ENCODE results near the gene NCOA6. TPM values are rescaled to one million over a fixed set of nuclear protein-coding genes. Genes with fewer than 3 reads are reported as not detected.

Gene NCOA6
- total and polyA plus RNA-seq, 2 donors from 2014 or later: 28.1 to 30.8 TPM

DNA sequence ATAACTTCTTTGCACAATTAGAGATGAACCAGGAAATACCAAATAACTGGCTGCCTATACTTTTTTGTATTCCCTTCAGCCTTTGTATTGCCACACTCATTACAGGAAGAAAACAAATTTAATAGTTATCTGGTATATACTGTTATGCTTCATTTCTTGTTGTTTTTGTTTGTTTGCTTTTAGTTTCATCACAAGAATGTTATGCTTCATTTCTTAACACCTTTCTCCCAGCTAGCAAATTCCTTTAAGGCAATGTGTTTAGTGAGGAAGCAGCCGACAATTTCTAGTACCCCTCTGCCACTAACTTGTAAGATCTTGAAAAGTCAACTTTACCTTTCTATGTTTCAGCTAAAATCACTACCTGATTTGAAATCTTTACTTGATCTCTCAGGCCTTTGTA is 1.4 kb downstream of the NCOA6 start:
- Histone ChIP-seq H3K4me3 (ENCODE audit: low read length in 3 of 3) (peak overlapping the region; percentile 96 to 97 (median 97)), H3K27me3 (ENCODE audit: control insufficient read depth, insufficient read depth, low read length) (no peaks in the 10 kb centered on the region), H3K27ac (ENCODE audit: low read depth in 2 of 2, low read length in 2 of 2) (peak overlapping the region; percentile 81 to 87), H3K9ac (ENCODE audit: low read length in 3 of 3) (peak overlapping the region; percentile 93 to 95 (median 94)), H3K36me3 (ENCODE audit: control insufficient read depth in 2 of 3, insufficient read depth in 3 of 3, low read length in 3 of 3) (peaks cover 0 to 5% (median 0%) of the 10 kb centered on the region in 3 donors), H3K9me3 (ENCODE audit: control insufficient read depth in 2 of 3, insufficient read depth in 1 of 3, low read length in 3 of 3) (no peaks in the 10 kb centered on the region), H3K4me1 (ENCODE audit: control insufficient read depth in 2 of 3, insufficient read depth in 2 of 3, low read depth in 1 of 3, low read length in 3 of 3) (peaks cover 2 to 9% (median 5%) of the 10 kb centered on the region in 3 donors)
- intact Hi-C loops (cut with DNase I): no loop called here
- TF ChIP-seq, protein P1, sequence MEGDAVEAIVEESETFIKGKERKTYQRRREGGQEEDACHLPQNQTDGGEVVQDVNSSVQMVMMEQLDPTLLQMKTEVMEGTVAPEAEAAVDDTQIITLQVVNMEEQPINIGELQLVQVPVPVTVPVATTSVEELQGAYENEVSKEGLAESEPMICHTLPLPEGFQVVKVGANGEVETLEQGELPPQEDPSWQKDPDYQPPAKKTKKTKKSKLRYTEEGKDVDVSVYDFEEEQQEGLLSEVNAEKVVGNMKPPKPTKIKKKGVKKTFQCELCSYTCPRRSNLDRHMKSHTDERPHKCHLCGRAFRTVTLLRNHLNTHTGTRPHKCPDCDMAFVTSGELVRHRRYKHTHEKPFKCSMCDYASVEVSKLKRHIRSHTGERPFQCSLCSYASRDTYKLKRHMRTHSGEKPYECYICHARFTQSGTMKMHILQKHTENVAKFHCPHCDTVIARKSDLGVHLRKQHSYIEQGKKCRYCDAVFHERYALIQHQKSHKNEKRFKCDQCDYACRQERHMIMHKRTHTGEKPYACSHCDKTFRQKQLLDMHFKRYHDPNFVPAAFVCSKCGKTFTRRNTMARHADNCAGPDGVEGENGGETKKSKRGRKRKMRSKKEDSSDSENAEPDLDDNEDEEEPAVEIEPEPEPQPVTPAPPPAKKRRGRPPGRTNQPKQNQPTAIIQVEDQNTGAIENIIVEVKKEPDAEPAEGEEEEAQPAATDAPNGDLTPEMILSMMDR (IDR thresholded peaks at IDR 0.05; ENCODE audit: borderline replicate concordance, extremely low read depth, insufficient read depth): no peak
- FAIRE-seq (no peak), DNase-seq (peak in 1 of 5 donors; percentile 5)

DNA sequence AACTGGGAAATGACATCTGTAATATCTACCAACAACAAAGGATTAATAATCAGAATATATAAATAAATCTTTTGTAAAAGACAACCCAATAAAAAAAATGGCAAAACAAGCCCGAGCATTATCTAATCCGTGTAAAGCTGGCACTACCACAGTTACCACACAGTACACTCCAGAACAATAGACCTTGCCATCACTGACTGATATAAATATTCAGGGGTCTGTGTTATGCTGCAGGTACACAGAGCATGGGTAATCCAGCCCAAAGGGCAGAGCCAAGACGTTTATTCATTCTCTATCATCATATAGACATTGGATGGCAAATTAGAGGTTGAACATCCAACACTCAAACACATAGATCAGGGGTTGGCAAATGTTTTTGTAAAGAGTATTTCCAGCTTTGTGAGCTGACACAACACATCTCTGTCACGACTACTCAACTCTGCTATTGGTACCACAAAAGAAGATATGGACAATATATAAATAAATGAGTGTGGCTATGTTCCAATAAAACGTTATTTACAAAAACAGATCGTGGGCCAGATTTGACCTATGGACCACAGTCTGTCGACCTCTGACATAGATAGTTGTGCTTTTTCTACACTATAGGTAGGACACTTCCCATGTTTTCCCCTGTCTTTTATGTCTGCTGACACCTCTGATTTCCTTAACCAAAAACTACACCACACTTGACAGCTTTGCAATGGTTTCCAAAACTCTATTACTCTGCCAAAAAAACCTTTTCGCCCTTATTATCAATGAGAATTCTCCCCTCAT is 4.5 kb downstream of the NCOA6 start:
- Histone ChIP-seq H3K9me3 (ENCODE audit: control insufficient read depth in 2 of 3, insufficient read depth in 1 of 3, low read length in 3 of 3) (no peaks in the 10 kb centered on the region), H3K9ac (ENCODE audit: low read length in 3 of 3) (no peak overlapping the region), H3K27me3 (ENCODE audit: control insufficient read depth, insufficient read depth, low read length) (no peaks in the 10 kb centered on the region), H3K4me3 (ENCODE audit: low read length in 3 of 3) (no peak overlapping the region), H3K4me1 (ENCODE audit: control insufficient read depth in 2 of 3, insufficient read depth in 2 of 3, low read depth in 1 of 3, low read length in 3 of 3) (peaks cover 2 to 9% (median 5%) of the 10 kb centered on the region in 3 donors), H3K27ac (ENCODE audit: low read depth in 2 of 2, low read length in 2 of 2) (no peak overlapping the region), H3K36me3 (ENCODE audit: control insufficient read depth in 2 of 3, insufficient read depth in 3 of 3, low read length in 3 of 3) (peaks cover 0 to 5% (median 0%) of the 10 kb centered on the region in 3 donors)
- no peak for DNase-seq
- TF ChIP-seq, protein P1 (IDR thresholded peaks at IDR 0.05; ENCODE audit: borderline replicate concordance, extremely low read depth, insufficient read depth): no peak
- intact Hi-C loops (cut with DNase I): no loop called here
- FAIRE-seq: no peak

DNA sequence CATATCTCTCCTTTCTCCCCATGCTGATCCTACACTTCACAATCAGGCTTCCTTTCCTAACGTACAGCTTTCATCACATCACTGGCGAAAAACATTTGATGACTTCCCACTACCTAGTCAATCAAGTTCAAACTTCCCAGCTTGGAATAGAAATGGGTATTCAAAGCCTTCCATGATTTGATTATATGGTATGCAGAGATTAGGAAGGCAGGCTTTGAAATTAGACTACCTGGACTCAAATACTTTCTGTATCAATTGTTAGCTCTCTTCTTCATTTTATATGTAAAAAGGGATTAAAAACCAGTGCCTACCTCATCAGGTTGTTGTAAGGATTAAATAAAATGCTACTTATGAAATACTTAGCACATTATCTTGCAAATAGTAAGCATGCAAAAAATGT is 7.7 kb downstream of the NCOA6 start:
- Histone ChIP-seq H3K9ac (ENCODE audit: low read length in 3 of 3) (no peak overlapping the region), H3K27ac (ENCODE audit: low read depth in 2 of 2, low read length in 2 of 2) (no peak overlapping the region), H3K36me3 (ENCODE audit: control insufficient read depth in 2 of 3, insufficient read depth in 3 of 3, low read length in 3 of 3) (peaks cover 0 to 5% (median 0%) of the 10 kb centered on the region in 3 donors), H3K27me3 (ENCODE audit: control insufficient read depth, insufficient read depth, low read length) (no peaks in the 10 kb centered on the region), H3K9me3 (ENCODE audit: control insufficient read depth in 2 of 3, insufficient read depth in 1 of 3, low read length in 3 of 3) (no peaks in the 10 kb centered on the region), H3K4me3 (ENCODE audit: low read length in 3 of 3) (no peak overlapping the region), H3K4me1 (ENCODE audit: control insufficient read depth in 2 of 3, insufficient read depth in 2 of 3, low read depth in 1 of 3, low read length in 3 of 3) (peaks cover 0 to 3% (median 0%) of the 10 kb centered on the region in 3 donors)
- intact Hi-C loops (cut with DNase I): no loop called here
- DNase-seq (no peak), FAIRE-seq (no peak)
- TF ChIP-seq, protein P1 (IDR thresholded peaks at IDR 0.05; ENCODE audit: borderline replicate concordance, extremely low read depth, insufficient read depth): no peak

All from kidney (tissue), 14 donors.